ENCODE data around the gene ERFE. TPM values are rescaled to one million over a fixed set of nuclear protein-coding genes. Genes with fewer than 3 reads are reported as not detected.

Gene ERFE
- total RNA-seq, 4 donors from 2014 or later = 0.83 TPM; not detected in 3

DNA sequence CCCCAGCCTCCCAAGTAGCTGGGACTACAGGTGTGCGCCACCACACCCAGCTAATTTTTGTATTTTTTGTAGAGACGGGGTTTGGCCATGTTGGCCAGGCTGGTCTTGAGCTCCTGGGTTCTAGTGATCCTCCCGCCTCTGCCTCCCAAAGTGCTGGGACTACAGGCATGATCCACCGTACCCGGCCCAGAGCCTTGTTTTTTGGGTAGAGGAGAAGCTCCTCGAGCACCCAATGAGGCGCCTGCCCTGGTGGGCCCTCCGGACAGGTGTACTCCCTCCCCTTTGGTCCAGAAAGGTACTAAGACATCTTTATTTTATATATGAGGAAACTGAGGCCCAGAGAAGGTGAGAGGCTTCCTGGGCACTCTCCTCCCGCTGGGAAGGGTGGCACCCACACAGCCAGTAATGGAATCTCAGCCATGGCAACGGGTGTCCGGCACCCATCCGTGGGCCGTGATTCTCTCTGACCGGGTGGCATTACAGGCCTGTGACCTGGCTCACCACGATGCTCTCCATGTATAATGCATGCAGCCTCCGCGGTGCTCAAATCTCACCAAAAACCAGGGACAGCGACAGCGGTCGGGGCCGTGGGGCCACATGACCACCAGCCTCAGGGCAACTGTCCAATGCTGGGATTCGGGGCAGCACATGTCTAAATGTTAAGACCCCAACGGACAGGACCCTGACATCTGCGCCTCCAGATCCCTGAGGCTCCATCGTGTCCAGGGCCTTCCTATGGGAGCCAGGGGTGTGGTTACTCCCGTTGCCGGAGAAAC, 37.1 kb upstream of the ERFE start:
- DNase-seq = no peak
- H3K27ac ChIP-seq = no peak overlapping the region
- H3K36me3 ChIP-seq = no peaks in the 10 kb centered on the region
- H3K9me3 ChIP-seq = no peaks in the 10 kb centered on the region
- TF ChIP-seq CTCF (IDR thresholded peaks at IDR 0.05) = no peak
- no peak for TF ChIP-seq POLR2A (IDR thresholded peaks at IDR 0.05)
- no peaks in the 10 kb centered on the region for H3K4me1 ChIP-seq
- H3K4me3 ChIP-seq = no peak overlapping the region
- intact Hi-C loops (cut with DNase I; ENCODE audit: low total_unique reads) = no loop called here
- no peaks in the 10 kb centered on the region for H3K27me3 ChIP-seq

- H3K4me1 ChIP-seq = no peaks in the 10 kb centered on the region
- no peaks in the 10 kb centered on the region for H3K9me3 ChIP-seq
- H3K36me3 ChIP-seq = no peaks in the 10 kb centered on the region
- no peak for DNase-seq
- intact Hi-C loops (cut with DNase I; ENCODE audit: low total_unique reads) = no loop called here
- no peaks in the 10 kb centered on the region for H3K27me3 ChIP-seq
- TF ChIP-seq CTCF (IDR thresholded peaks at IDR 0.05) (no peak), POLR2A (IDR thresholded peaks at IDR 0.05) (no peak)
- H3K27ac ChIP-seq = no peak overlapping the region
- H3K4me3 ChIP-seq = no peak overlapping the region
Measured at GRCh38 chr2:238122287-238123217, 36.2 kb upstream of the ERFE start.

- H3K27me3 ChIP-seq = no peaks in the 10 kb centered on the region
- no peaks in the 10 kb centered on the region for H3K9me3 ChIP-seq
- no peaks in the 10 kb centered on the region for H3K36me3 ChIP-seq
- H3K27ac ChIP-seq = no peak overlapping the region
- no peak for TF ChIP-seq POLR2A (IDR thresholded peaks at IDR 0.05)
- no peak for TF ChIP-seq CTCF (IDR thresholded peaks at IDR 0.05)
- H3K4me3 ChIP-seq = no peak overlapping the region
- intact Hi-C loops (cut with DNase I; ENCODE audit: low total_unique reads) = no loop called here
- DNase-seq = no peak
- H3K4me1 ChIP-seq = no peaks in the 10 kb centered on the region
Measured at GRCh38 chr2:238123218-238123971, 35.4 kb upstream of the ERFE start.

GRCh38 chr2:238123991-238124470, 34.7 kb upstream of the ERFE start:
- no peaks in the 10 kb centered on the region for H3K9me3 ChIP-seq
- no peak overlapping the region for H3K27ac ChIP-seq
- TF ChIP-seq CTCF (IDR thresholded peaks at IDR 0.05) (no peak), POLR2A (IDR thresholded peaks at IDR 0.05) (no peak)
- no peaks in the 10 kb centered on the region for H3K4me1 ChIP-seq
- H3K36me3 ChIP-seq = no peaks in the 10 kb centered on the region
- H3K4me3 ChIP-seq = no peak overlapping the region
- no peaks in the 10 kb centered on the region for H3K27me3 ChIP-seq
- no peak for DNase-seq
- intact Hi-C loops (cut with DNase I; ENCODE audit: low total_unique reads) = no loop called here
